Body of pancreas (tissue), 4 donors: ENCODE results near the gene GORASP1.

Experiments
- CTCF ChIP-seq, 7 experiments: fragments of 450-650 bp in 4 of 7; fragments of 200-600 bp in 3 of 7; sonication (generic) in 3 of 7; IDR thresholded peaks; one replicate each; pipeline ENCODE4 v1.5.1; 2016 to 2019; ENCODE audit warnings: antibody characterized with exemption in 7 of 7
- POLR2A ChIP-seq, 3 donors: fragments of 450-650 bp; IDR thresholded peaks; one replicate each; pipeline ENCODE4 v1.6.1; 2016; ENCODE audit warnings: antibody characterized with exemption in 3 of 3, mild to moderate bottlenecking in 2 of 3

GRCh38 chr3:39127908-39128304 is 20.5 kb upstream of the GORASP1 start:
- no peak for TF ChIP-seq CTCF (IDR thresholded peaks at IDR 0.05)
- no peak for TF ChIP-seq POLR2A (IDR thresholded peaks at IDR 0.05)
